ENCODE data around the gene C1orf141. TPM values are rescaled to one million over a fixed set of nuclear protein-coding genes. Genes with fewer than 3 reads are reported as not detected.

The C1orf141 gene
- total RNA-seq, 2 experiments from 2014 or later: not detected

DNA sequence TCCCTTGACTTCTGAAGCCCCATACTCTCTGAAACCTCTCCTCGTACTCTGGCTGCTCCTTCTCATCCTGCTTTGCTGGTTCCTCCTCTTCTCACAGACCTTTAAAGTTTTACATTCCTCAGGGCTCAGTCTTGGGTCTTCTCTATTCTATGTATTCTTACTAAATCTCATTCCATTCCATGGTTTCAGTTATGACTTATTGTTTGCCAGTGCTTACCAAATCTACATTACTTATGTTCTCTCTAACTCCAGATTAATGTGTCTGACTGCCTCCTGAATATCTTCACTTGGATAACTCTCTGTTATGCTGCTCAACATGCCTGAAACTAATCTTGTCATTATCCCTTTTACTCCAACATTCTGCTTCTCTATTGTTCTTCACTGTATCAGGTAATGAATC, 75.4 kb downstream of the C1orf141 start:
- Mint-ChIP-seq H3K4me3 (no peak overlapping the region), H3K36me3 (ENCODE audit: low read depth) (no peaks in the 10 kb centered on the region), H3K27me3 (peaks cover 2% of the 10 kb centered on the region), H3K27ac (no peak overlapping the region), H3K4me1 (ENCODE audit: low read depth) (peaks cover 8% of the 10 kb centered on the region), H3K9me3 (no peaks in the 10 kb centered on the region)
- intact Hi-C loops (cut with micrococcal nuclease): no loop called here
- TF ChIP-seq, protein P1, sequence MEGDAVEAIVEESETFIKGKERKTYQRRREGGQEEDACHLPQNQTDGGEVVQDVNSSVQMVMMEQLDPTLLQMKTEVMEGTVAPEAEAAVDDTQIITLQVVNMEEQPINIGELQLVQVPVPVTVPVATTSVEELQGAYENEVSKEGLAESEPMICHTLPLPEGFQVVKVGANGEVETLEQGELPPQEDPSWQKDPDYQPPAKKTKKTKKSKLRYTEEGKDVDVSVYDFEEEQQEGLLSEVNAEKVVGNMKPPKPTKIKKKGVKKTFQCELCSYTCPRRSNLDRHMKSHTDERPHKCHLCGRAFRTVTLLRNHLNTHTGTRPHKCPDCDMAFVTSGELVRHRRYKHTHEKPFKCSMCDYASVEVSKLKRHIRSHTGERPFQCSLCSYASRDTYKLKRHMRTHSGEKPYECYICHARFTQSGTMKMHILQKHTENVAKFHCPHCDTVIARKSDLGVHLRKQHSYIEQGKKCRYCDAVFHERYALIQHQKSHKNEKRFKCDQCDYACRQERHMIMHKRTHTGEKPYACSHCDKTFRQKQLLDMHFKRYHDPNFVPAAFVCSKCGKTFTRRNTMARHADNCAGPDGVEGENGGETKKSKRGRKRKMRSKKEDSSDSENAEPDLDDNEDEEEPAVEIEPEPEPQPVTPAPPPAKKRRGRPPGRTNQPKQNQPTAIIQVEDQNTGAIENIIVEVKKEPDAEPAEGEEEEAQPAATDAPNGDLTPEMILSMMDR (IDR thresholded peaks at IDR 0.05): no peak
- no peak for DNase-seq
- ATAC-seq: no peak
- POLR2A ChIA-PET: interaction anchor here (1.1 kb wide), 1 partner anchor 12 kb away, joined by 3 read pairs; no protein-coding TSS in a partner anchor
- CTCF ChIA-PET: no interaction called here

DNA sequence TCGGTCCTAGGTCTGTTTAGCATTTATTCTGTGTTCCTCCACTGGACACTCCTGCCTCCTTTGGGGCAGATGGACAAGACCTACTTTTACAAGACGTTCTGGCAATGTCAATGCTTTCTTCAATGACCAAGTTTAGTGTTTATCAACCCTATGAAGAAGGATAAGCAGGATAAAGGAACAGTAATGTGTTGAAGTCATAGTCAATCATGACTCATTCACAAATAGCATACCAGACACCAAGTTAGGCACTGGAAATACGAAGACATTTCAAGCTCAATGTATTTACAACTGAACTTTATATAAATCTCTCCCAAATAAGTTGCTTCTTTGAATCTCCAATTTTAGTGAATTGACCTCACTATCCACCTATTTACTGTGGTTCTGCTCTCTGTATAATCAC, 76.0 kb downstream of the C1orf141 start:
- peaks cover 9% of the 10 kb centered on the region for H3K4me1 Mint-ChIP-seq (ENCODE audit: low read depth)
- no peak overlapping the region for H3K27ac Mint-ChIP-seq
- H3K4me3 Mint-ChIP-seq: no peak overlapping the region
- intact Hi-C loops (cut with micrococcal nuclease): no loop called here
- H3K36me3 Mint-ChIP-seq (ENCODE audit: low read depth): no peaks in the 10 kb centered on the region
- TF ChIP-seq, protein P1 (IDR thresholded peaks at IDR 0.05): no peak
- ATAC-seq (no peak), DNase-seq (no peak)
- no peaks in the 10 kb centered on the region for H3K27me3 Mint-ChIP-seq
- no peaks in the 10 kb centered on the region for H3K9me3 Mint-ChIP-seq
- CTCF ChIA-PET: interaction anchor here (1.2 to 2.4 kb wide), 2 partner anchors 9 to 442 kb away, joined by 4 to 5 read pairs; no protein-coding TSS in a partner anchor
- POLR2A ChIA-PET: interaction anchor here (1.1 kb wide), 1 partner anchor 11 kb away, joined by 3 read pairs; no protein-coding TSS in a partner anchor

DNA sequence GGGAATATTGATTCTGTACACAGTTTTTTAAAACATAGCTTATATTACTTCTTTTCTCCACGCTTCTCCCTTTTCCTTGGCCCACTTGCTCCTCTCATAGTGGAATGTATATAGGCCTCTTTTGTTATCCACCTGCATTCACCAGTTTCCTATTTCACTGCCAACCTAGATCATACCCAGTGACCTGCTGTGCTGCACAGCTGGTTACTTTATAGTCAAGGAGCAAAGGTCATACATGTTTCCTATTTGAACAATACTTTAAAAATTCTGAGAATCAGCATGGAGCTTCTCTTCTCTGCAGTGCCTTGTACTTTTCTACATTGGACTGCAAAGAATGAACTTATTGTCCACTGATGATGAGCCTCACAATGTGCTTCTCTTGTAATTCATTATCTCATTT, 76.5 kb downstream of the C1orf141 start:
- CTCF ChIA-PET: interaction anchor here (1.2 to 2.4 kb wide), 2 partner anchors 8 to 442 kb away, joined by 4 to 5 read pairs; no protein-coding TSS in a partner anchor
- intact Hi-C loops (cut with micrococcal nuclease): no loop called here
- no peaks in the 10 kb centered on the region for H3K27me3 Mint-ChIP-seq

DNA sequence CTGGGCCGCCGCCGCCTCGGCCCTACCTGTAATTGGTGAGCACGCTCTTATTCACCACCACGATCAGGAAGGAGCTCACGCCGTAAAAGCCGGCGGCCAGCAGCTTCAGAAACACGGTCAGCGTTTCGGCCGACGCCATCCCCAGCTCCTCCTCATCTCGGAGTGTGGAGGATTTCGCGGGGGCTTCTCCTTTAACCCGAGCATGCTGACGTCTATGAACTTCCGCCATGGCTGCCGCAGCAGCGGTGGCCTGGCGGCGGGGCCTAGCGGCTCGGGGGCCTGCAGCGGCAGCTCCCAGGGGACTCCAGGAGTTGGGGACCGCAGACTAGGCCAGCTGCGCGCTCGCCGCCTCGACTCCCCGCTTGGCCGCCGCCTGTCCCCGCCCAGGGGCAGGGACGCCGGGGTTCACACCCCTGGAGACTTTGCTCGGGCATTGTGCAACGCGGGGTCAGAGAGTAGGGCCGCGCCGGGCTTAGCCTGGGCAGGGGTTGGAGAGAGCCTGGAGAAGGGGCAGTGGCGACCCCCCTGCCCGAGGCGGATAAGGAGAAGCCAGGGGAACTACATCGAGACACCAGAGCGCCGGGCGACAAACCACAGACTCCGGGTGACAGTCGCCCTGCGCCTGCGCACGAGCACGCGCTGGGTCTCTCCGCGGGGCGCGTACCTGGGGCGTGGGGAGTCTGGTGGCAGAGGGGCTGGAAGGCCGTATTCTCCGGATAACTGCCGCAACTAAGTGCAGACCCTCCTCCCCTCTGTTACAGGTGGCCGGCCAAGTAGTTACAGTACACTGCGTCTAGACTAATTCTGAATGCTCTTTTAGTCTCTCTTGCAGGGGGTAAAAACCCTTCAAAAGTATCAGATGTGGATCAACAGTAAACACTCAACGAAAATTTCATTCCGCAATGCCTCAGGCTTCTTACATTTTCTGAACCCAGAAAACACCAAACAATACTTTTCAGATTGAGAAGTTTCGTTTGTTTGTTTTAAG, 80.7 kb downstream of the C1orf141 start, which contains the start of gene SLC35D1:
TSS of gene SLC35D1 (minus strand) at position 364 of the 988 bp plus-strand sequence. CDS start at position 229, 135 bp downstream.
- Mint-ChIP-seq H3K36me3 (ENCODE audit: low read depth) (peaks cover 20% of the 10 kb centered on the region), H3K4me1 (ENCODE audit: low read depth) (peaks cover 22% of the 10 kb centered on the region), H3K27ac (peak within 1 kb of the TSS; percentile 94), H3K9me3 (no peaks in the 10 kb centered on the region), H3K4me3 (peak within 1 kb of the TSS; percentile 84), H3K27me3 (no peaks in the 10 kb centered on the region)
- intact Hi-C loops (cut with micrococcal nuclease): no loop called here
- ChIA-PET POLR2A (interaction anchor here (0.6 to 1.6 kb wide), 11 partner anchors 16 to 289 kb away, joined by 3 to 7 read pairs (median 3); no protein-coding TSS in a partner anchor), CTCF (interaction anchor here (1.0 to 1.4 kb wide), 7 partner anchors 73 to 289 kb away, joined by 3 to 7 read pairs (median 5); no protein-coding TSS in a partner anchor)
- TF ChIP-seq, protein P1 (IDR thresholded peaks at IDR 0.05): no peak
- ATAC-seq: peak; percentile 78
- DNase-seq: peak; percentile 79

More for the DNA sequence above, 76.5 kb downstream of the C1orf141 start:
- Mint-ChIP-seq H3K4me1 (ENCODE audit: low read depth) (peaks cover 9% of the 10 kb centered on the region), H3K9me3 (no peaks in the 10 kb centered on the region), H3K36me3 (ENCODE audit: low read depth) (no peaks in the 10 kb centered on the region), H3K4me3 (no peak overlapping the region), H3K27ac (no peak overlapping the region)
- ATAC-seq (no peak), DNase-seq (no peak)
- TF ChIP-seq, protein P1 (IDR thresholded peaks at IDR 0.05): no peak
- POLR2A ChIA-PET: no interaction called here
